ENCODE data around the gene FAM72B. TPM values are rescaled to one million over a fixed set of nuclear protein-coding genes. Genes with fewer than 3 reads are reported as not detected.
A peak's percentile ranks its signal among the peaks of the same experiment; 100 is the strongest.
"Not testable (repeated sequence)": the region's sequence is repeated elsewhere in the genome, so short reads cannot be mapped to it uniquely, and the experiment has no call there.

Gene FAM72B
- total RNA-seq, 1 donor from 2014 or later, result 1.7 TPM

GRCh38 chr1:121192512-121192911 lies 8.4 kb upstream of the FAM72B start:
- not testable (repeated sequence) for DNase-seq (ENCODE audit: extremely low spot score, unreplicated experiment); H3K27me3 Mint-ChIP-seq (ENCODE audit: unreplicated experiment); H3K36me3 Mint-ChIP-seq (ENCODE audit: unreplicated experiment); H3K9me3 Mint-ChIP-seq (ENCODE audit: unreplicated experiment); H3K4me3 Mint-ChIP-seq (ENCODE audit: unreplicated experiment); H3K4me1 Mint-ChIP-seq (ENCODE audit: unreplicated experiment); H3K27ac Mint-ChIP-seq (ENCODE audit: unreplicated experiment)

- not testable (repeated sequence) for H3K27me3 Mint-ChIP-seq (ENCODE audit: unreplicated experiment); H3K4me1 Mint-ChIP-seq (ENCODE audit: unreplicated experiment)
Observed at GRCh38 chr1:121187914-121188313, 3.8 kb upstream of the FAM72B start.

GRCh38 chr1:121186191-121186590 lies 2.1 kb upstream of the FAM72B start:
- H3K4me1 Mint-ChIP-seq (ENCODE audit: unreplicated experiment); H3K27me3 Mint-ChIP-seq (ENCODE audit: unreplicated experiment); H3K9me3 Mint-ChIP-seq (ENCODE audit: unreplicated experiment); DNase-seq (ENCODE audit: extremely low spot score, unreplicated experiment); H3K4me3 Mint-ChIP-seq (ENCODE audit: unreplicated experiment); H3K36me3 Mint-ChIP-seq (ENCODE audit: unreplicated experiment); H3K27ac Mint-ChIP-seq (ENCODE audit: unreplicated experiment): not testable (repeated sequence)

More at GRCh38 chr1:121187914-121188313, 3.8 kb upstream of the FAM72B start:
- not testable (repeated sequence) for H3K9me3 Mint-ChIP-seq (ENCODE audit: unreplicated experiment); H3K36me3 Mint-ChIP-seq (ENCODE audit: unreplicated experiment); DNase-seq (ENCODE audit: extremely low spot score, unreplicated experiment); H3K27ac Mint-ChIP-seq (ENCODE audit: unreplicated experiment)
- peak overlapping the region; percentile 61 for H3K4me3 Mint-ChIP-seq (ENCODE audit: unreplicated experiment)

GRCh38 chr1:121185140-121185708 lies 1.1 kb upstream of the FAM72B start:
- Mint-ChIP-seq H3K27ac (ENCODE audit: unreplicated experiment) (peak overlapping the region; percentile 89), H3K4me3 (ENCODE audit: unreplicated experiment) (peak overlapping the region; percentile 81)
- DNase-seq (ENCODE audit: extremely low spot score, unreplicated experiment), result not testable (repeated sequence)

GRCh38 chr1:121183867-121184266 lies 273 bp downstream of the FAM72B start:
- H3K27me3 Mint-ChIP-seq (ENCODE audit: unreplicated experiment); H3K27ac Mint-ChIP-seq (ENCODE audit: unreplicated experiment); H3K4me1 Mint-ChIP-seq (ENCODE audit: unreplicated experiment); DNase-seq (ENCODE audit: extremely low spot score, unreplicated experiment); H3K36me3 Mint-ChIP-seq (ENCODE audit: unreplicated experiment); H3K9me3 Mint-ChIP-seq (ENCODE audit: unreplicated experiment): not testable (repeated sequence)
- H3K4me3 Mint-ChIP-seq (ENCODE audit: unreplicated experiment), result peak overlapping the region; percentile 44

More at GRCh38 chr1:121185140-121185708, 1.1 kb upstream of the FAM72B start:
- not testable (repeated sequence) for H3K4me1 Mint-ChIP-seq (ENCODE audit: unreplicated experiment); H3K36me3 Mint-ChIP-seq (ENCODE audit: unreplicated experiment); H3K9me3 Mint-ChIP-seq (ENCODE audit: unreplicated experiment); H3K27me3 Mint-ChIP-seq (ENCODE audit: unreplicated experiment)

GRCh38 chr1:121178197-121178596 lies 5.9 kb downstream of the FAM72B start:
- H3K36me3 Mint-ChIP-seq (ENCODE audit: unreplicated experiment); H3K27ac Mint-ChIP-seq (ENCODE audit: unreplicated experiment); DNase-seq (ENCODE audit: extremely low spot score, unreplicated experiment); H3K4me1 Mint-ChIP-seq (ENCODE audit: unreplicated experiment); H3K4me3 Mint-ChIP-seq (ENCODE audit: unreplicated experiment); H3K9me3 Mint-ChIP-seq (ENCODE audit: unreplicated experiment); H3K27me3 Mint-ChIP-seq (ENCODE audit: unreplicated experiment): not testable (repeated sequence)

GRCh38 chr1:121176649-121177048 lies 7.5 kb downstream of the FAM72B start:
- not testable (repeated sequence) for H3K36me3 Mint-ChIP-seq (ENCODE audit: unreplicated experiment); H3K27me3 Mint-ChIP-seq (ENCODE audit: unreplicated experiment); H3K9me3 Mint-ChIP-seq (ENCODE audit: unreplicated experiment); DNase-seq (ENCODE audit: extremely low spot score, unreplicated experiment); H3K4me1 Mint-ChIP-seq (ENCODE audit: unreplicated experiment); H3K4me3 Mint-ChIP-seq (ENCODE audit: unreplicated experiment); H3K27ac Mint-ChIP-seq (ENCODE audit: unreplicated experiment)

- not testable (repeated sequence) for H3K4me3 Mint-ChIP-seq (ENCODE audit: unreplicated experiment); H3K4me1 Mint-ChIP-seq (ENCODE audit: unreplicated experiment); H3K27ac Mint-ChIP-seq (ENCODE audit: unreplicated experiment); H3K9me3 Mint-ChIP-seq (ENCODE audit: unreplicated experiment); H3K36me3 Mint-ChIP-seq (ENCODE audit: unreplicated experiment); DNase-seq (ENCODE audit: extremely low spot score, unreplicated experiment); H3K27me3 Mint-ChIP-seq (ENCODE audit: unreplicated experiment)
Observed at GRCh38 chr1:121168152-121168668, 15.9 kb downstream of the FAM72B start.

- H3K27me3 Mint-ChIP-seq (ENCODE audit: unreplicated experiment); H3K27ac Mint-ChIP-seq (ENCODE audit: unreplicated experiment); H3K9me3 Mint-ChIP-seq (ENCODE audit: unreplicated experiment); H3K36me3 Mint-ChIP-seq (ENCODE audit: unreplicated experiment); H3K4me3 Mint-ChIP-seq (ENCODE audit: unreplicated experiment); H3K4me1 Mint-ChIP-seq (ENCODE audit: unreplicated experiment); DNase-seq (ENCODE audit: extremely low spot score, unreplicated experiment): not testable (repeated sequence)
Observed at GRCh38 chr1:121167225-121167738, 16.9 kb downstream of the FAM72B start.

- not testable (repeated sequence) for DNase-seq (ENCODE audit: extremely low spot score, unreplicated experiment); H3K9me3 Mint-ChIP-seq (ENCODE audit: unreplicated experiment); H3K27ac Mint-ChIP-seq (ENCODE audit: unreplicated experiment); H3K4me1 Mint-ChIP-seq (ENCODE audit: unreplicated experiment); H3K36me3 Mint-ChIP-seq (ENCODE audit: unreplicated experiment); H3K27me3 Mint-ChIP-seq (ENCODE audit: unreplicated experiment); H3K4me3 Mint-ChIP-seq (ENCODE audit: unreplicated experiment)
Observed at GRCh38 chr1:121165296-121165695, 18.8 kb downstream of the FAM72B start.

GRCh38 chr1:121163850-121164757 lies 20.0 kb downstream of the FAM72B start:
- H3K27ac Mint-ChIP-seq (ENCODE audit: unreplicated experiment); H3K27me3 Mint-ChIP-seq (ENCODE audit: unreplicated experiment); H3K9me3 Mint-ChIP-seq (ENCODE audit: unreplicated experiment); H3K36me3 Mint-ChIP-seq (ENCODE audit: unreplicated experiment); H3K4me1 Mint-ChIP-seq (ENCODE audit: unreplicated experiment); DNase-seq (ENCODE audit: extremely low spot score, unreplicated experiment); H3K4me3 Mint-ChIP-seq (ENCODE audit: unreplicated experiment): not testable (repeated sequence)

Data from osteocyte (in vitro differentiated cells).